Measurements from ENCODE around the gene JMY. TPM values are rescaled to one million over a fixed set of nuclear protein-coding genes. Genes with fewer than 3 reads are reported as not detected.

Gene JMY, protein sequence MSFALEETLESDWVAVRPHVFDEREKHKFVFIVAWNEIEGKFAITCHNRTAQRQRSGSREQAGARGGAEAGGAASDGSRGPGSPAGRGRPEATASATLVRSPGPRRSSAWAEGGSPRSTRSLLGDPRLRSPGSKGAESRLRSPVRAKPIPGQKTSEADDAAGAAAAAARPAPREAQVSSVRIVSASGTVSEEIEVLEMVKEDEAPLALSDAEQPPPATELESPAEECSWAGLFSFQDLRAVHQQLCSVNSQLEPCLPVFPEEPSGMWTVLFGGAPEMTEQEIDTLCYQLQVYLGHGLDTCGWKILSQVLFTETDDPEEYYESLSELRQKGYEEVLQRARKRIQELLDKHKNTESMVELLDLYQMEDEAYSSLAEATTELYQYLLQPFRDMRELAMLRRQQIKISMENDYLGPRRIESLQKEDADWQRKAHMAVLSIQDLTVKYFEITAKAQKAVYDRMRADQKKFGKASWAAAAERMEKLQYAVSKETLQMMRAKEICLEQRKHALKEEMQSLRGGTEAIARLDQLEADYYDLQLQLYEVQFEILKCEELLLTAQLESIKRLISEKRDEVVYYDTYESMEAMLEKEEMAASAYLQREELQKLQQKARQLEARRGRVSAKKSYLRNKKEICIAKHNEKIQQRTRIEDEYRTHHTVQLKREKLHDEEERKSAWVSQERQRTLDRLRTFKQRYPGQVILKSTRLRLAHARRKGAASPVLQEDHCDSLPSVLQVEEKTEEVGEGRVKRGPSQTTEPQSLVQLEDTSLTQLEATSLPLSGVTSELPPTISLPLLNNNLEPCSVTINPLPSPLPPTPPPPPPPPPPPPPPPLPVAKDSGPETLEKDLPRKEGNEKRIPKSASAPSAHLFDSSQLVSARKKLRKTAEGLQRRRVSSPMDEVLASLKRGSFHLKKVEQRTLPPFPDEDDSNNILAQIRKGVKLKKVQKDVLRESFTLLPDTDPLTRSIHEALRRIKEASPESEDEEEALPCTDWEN
- total RNA-seq = 10 to 100 TPM in 1 of 4 donors, 1 to 10 TPM in 3; 5.8 to 15.8 (median 8.9) TPM

DNA sequence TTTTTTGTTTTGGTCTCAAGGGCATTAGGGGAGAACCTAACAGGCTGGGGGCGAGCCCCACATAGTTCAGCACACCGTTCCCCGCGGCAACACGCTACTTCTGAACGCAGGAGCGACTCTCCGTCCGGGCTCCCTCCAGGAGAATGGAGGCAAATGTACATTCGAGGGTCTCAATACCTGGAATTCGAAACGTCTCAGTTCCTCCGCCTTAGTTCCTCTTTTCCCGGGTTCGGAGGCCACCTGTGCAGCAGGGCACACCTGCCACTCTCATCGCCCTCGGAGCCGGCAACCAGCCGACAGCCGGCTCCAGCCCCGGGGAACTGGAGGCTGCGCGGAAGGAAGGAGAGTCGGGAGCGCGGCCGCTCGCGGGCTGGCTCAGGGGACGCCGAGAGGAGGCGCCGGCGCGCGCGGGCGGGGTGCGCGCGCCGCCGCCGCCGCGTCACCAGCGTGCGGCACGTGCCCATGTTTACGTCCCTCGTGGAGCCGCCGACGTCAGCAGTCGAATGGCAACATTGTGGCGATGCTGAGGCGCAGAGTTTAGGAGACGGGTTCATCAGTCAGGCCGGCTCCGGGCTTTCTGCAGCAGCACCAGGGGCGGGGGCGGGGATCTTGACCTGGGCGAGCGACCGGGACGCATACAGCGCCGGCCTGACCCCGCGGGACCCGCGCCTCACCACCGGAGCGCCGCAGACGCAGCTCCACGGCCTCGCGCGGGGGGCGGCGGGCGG, at the start of gene JMY:
JMY (plus strand) TSS at position 498 of the 728 bp plus-strand sequence. CDS start 520 bp downstream, outside the sequence.
- H3K36me3 ChIP-seq = no peaks in the 10 kb centered on the region
- peaks cover 0 to 44% (median 12%) of the 10 kb centered on the region in 3 donors for H3K4me1 ChIP-seq
- peak; percentile 31 for DNase-seq
- no peaks in the 10 kb centered on the region for H3K9me3 ChIP-seq
- intact Hi-C loops (cut with DNase I) = no loop called here
- H3K27ac ChIP-seq = peak within 1 kb of the TSS; percentile 94 to 96 (median 95)
- WGBS, 2 donors = 0 to 1% methylated on average over 12 to 18 of the region's 83 CpGs
- peak in 3 of 4 donors; percentile 29 to 93 (median 69) for TF ChIP-seq POLR2A (IDR thresholded peaks at IDR 0.05)
- TF ChIP-seq, protein P1, sequence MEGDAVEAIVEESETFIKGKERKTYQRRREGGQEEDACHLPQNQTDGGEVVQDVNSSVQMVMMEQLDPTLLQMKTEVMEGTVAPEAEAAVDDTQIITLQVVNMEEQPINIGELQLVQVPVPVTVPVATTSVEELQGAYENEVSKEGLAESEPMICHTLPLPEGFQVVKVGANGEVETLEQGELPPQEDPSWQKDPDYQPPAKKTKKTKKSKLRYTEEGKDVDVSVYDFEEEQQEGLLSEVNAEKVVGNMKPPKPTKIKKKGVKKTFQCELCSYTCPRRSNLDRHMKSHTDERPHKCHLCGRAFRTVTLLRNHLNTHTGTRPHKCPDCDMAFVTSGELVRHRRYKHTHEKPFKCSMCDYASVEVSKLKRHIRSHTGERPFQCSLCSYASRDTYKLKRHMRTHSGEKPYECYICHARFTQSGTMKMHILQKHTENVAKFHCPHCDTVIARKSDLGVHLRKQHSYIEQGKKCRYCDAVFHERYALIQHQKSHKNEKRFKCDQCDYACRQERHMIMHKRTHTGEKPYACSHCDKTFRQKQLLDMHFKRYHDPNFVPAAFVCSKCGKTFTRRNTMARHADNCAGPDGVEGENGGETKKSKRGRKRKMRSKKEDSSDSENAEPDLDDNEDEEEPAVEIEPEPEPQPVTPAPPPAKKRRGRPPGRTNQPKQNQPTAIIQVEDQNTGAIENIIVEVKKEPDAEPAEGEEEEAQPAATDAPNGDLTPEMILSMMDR (IDR thresholded peaks at IDR 0.05) = peak in 2 of 6 experiments; percentile 3 to 34
- H3K27me3 ChIP-seq = no peaks in the 10 kb centered on the region
- peak within 1 kb of the TSS; percentile 85 to 95 (median 89) for H3K4me3 ChIP-seq

DNA sequence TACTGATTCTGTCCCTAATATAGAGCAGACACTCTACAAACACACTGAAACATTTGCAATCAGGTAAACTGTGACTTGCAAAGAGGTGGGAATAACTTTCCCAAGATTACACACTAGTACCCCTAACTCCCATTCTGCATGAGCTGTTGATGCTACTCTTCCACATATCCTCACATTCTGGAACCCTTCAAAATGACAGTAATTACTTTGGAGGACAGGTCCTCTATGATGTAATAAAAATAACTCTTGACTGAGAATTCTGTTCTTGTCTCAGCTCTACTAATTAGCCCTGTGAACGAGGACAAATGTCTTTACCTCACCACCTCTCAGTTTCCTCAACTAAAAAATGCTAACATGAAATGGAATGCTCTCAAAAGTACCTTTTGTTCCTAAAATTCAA, 49.5 kb upstream of the JMY start:
- WGBS, 2 donors = 44 to 65% methylated on average over 1 of the region's 1 CpG
- no peak for TF ChIP-seq POLR2A (IDR thresholded peaks at IDR 0.05)
- TF ChIP-seq, protein P1 (IDR thresholded peaks at IDR 0.05) = no peak

DNA sequence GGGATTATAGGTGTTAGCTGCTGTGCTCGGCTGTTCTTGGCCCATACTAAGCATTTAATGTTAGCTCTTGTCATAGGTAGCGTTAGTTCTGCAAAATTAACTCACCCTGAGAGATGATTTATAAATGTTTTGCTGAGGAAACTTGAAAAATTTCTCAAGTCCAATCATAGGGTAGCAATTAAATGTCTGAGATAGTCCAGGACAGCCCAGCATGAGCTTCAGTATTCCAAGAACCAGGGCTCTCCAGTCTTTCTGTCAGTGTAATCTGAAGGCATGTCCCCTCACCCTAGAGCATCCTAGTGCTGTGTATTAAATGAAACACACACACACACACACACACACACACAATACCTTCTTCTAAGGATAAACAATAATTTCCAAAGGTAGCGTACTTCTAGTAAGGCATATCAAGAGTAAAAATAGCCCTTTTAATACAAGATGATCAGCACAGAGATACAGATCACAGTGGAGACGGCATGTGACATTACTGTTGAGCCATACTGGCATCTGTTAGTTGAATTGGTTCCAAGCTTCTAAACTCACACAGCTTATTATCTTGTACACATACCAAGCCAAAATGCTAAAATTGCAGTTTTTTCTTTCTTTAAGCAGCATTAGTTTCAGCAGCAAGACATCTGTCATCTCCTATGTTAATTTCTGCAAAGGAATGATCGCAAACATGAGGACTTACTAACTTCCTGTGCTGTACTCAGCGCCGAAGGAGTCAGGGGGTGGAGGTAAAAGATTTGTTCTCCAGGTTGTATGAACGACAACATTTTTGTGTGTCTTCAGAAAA, 46.3 kb upstream of the JMY start:
- Histone ChIP-seq H3K9me3 (no peaks in the 10 kb centered on the region), H3K36me3 (no peaks in the 10 kb centered on the region), H3K4me1 (peaks cover 0 to 10% (median 7%) of the 10 kb centered on the region in 3 donors), H3K27ac (no peak overlapping the region), H3K4me3 (no peak overlapping the region), H3K27me3 (no peaks in the 10 kb centered on the region)
- intact Hi-C loops (cut with DNase I) = no loop called here
- DNase-seq = no peak
- TF ChIP-seq POLR2A (IDR thresholded peaks at IDR 0.05) = no peak
- TF ChIP-seq, protein P1 (IDR thresholded peaks at IDR 0.05) = no peak
- 71 to 79% methylated on average over 8 of the region's 8 CpGs for WGBS, 2 donors

More for the DNA sequence above, 49.5 kb upstream of the JMY start:
- H3K27me3 ChIP-seq = no peaks in the 10 kb centered on the region
- no peak overlapping the region for H3K4me3 ChIP-seq
- no peak overlapping the region for H3K27ac ChIP-seq
- H3K9me3 ChIP-seq = no peaks in the 10 kb centered on the region
- H3K36me3 ChIP-seq = no peaks in the 10 kb centered on the region
- intact Hi-C loops (cut with DNase I) = no loop called here
- H3K4me1 ChIP-seq = peaks cover 0 to 30% (median 11%) of the 10 kb centered on the region in 3 donors
- no peak for DNase-seq

DNA sequence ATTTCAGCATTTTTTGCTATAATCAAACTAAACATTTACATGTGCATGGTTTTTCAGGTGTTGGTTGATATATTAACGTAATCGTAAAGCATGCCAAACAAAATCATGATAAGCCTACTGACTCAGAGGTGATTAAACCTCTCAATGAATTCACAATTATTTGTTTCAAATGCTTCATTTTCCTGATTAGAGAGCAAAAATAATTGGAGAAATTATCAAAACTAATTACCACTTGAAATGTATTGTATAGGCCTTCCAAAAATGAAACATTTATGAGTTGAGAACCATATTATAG, 45.7 kb upstream of the JMY start:
- no peaks in the 10 kb centered on the region for H3K36me3 ChIP-seq
- H3K4me1 ChIP-seq = peaks cover 0 to 10% (median 7%) of the 10 kb centered on the region in 3 donors
- no peaks in the 10 kb centered on the region for H3K9me3 ChIP-seq
- intact Hi-C loops (cut with DNase I) = no loop called here
- WGBS, 2 donors = 80 to 82% methylated on average over 2 of the region's 2 CpGs
- no peak for TF ChIP-seq POLR2A (IDR thresholded peaks at IDR 0.05)
- TF ChIP-seq, protein P1 (IDR thresholded peaks at IDR 0.05) = no peak
- no peak for DNase-seq
- H3K4me3 ChIP-seq = no peak overlapping the region
- no peaks in the 10 kb centered on the region for H3K27me3 ChIP-seq
- H3K27ac ChIP-seq = no peak overlapping the region

Measured in esophagus squamous epithelium (tissue), 5 donors.